Esophagus squamous epithelium (tissue), 4 donors: Measurements from ENCODE around the gene GNPTAB.

Experiments
- CTCF ChIP-seq, 6 experiments: fragments of 450-650 bp in 4 of 6; fragments of 200-600 bp in 2 of 6; sonication (generic) in 2 of 6; IDR thresholded peaks; one replicate each; pipeline ENCODE4 v1.5.1; 2016 to 2019; ENCODE audit warnings: antibody characterized with exemption in 6 of 6, mild to moderate bottlenecking in 4 of 6, moderate library complexity in 4 of 6
- POLR2A ChIP-seq, 4 donors: fragments of 450-650 bp; IDR thresholded peaks; one replicate each; pipeline ENCODE4 v1.6.1; 2017; ENCODE audit warnings: antibody characterized with exemption in 4 of 4, mild to moderate bottlenecking in 4 of 4, moderate library complexity in 3 of 4

DNA sequence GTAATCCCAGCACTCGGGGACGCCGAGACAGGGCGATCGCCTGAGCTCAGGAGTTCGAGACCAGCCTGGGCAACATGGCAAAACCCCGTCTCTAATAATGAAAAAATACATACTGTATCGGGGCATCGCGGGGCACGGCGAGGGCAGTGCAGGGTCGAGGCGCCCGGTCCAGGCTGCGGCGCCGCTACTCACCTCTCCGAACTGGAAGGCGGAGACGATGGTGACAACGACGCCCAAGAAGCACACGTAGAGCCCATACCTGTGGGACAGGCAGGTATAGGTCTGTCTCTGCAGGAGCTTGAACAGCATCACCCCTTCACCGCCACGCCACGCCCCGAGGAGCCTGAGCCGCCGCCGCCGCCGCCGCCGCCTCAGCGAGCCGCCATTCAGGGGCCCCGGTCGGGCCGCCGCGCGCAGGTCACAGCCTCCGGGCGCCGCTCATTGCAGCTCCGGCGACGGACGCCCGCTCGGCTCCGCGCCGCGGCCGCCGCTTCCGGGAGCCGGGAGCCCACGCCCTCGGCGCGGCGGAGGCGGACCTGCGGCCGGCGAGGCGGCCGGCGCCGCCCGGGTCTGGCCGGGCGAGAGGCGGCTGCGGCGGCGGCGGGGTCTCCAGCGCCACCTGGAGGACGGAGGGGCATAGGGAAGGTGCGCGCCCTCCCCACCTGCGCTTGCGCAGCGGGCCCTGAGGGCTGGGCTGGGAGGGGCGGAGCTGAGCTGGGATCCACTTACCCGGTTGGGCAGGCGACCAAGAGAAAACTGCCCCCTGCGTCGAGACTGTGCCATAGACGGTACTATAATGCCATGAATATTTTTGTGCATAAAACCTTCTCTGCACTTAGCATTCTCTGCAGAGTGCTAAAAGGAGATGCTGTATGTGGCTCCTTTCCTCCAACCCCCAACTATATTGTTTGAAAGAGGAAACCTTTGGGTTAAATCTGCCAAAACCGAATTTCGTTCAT, at the start of gene GNPTAB:
- TF ChIP-seq CTCF (IDR thresholded peaks at IDR 0.05) (peak; percentile 68 to 97 (median 92)), POLR2A (IDR thresholded peaks at IDR 0.05) (peak in 2 of 4 donors; percentile 69 to 73)
